ENCODE data around the gene COMMD7.

DNA sequence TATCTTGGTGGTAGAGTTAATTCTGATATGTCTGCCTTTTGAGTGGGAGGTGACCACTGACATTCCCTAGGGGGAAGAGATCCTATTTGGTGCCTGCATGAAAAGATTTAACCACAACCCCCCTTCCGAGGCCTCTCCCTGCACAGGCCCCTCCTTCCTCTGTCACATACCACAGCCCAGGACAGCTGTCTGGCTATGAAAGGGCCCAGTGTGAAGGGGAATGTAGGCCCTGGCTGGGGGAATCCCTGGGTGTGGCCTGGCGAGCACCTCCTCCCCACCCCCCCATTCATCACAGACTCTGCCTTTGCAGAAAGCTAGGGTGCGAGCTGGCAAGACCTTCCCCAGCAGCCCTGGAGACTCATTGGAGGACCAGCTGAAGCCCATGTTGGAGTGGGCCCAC, 49.0 kb upstream of the COMMD7 start:
- TF ChIP-seq TAF1 (IDR thresholded peaks at IDR 0.05; ENCODE audit: low read depth, low read length): no peak
- peak; percentile 24; the same call in 1 of the 2 replicates for TF ChIP-seq POU2F2 (IDR thresholded peaks at IDR 0.05; ENCODE audit: low read depth, low read length)
- TF ChIP-seq POLR2A (IDR thresholded peaks at IDR 0.05; ENCODE audit: low read depth, low read length): no peak
- no peak for TF ChIP-seq POLR2AphosphoS5 (IDR thresholded peaks at IDR 0.05; ENCODE audit: low read depth, low read length)
- no peak for TF ChIP-seq PAX5 (IDR thresholded peaks at IDR 0.05; ENCODE audit: insufficient read depth, low read length, severe bottlenecking)

All from GM12891 (cell line).